Left colon (tissue), 2 donors: ENCODE results near the gene AMBRA1. TPM values are rescaled to one million over a fixed set of nuclear protein-coding genes. Genes with fewer than 3 reads are reported as not detected.

Source experiments
- ATAC-seq: fragments of 200-7000 bp; cut with Tn5 transposase; one replicate; pipeline ENCODE4 v1.9.1; 2020; ENCODE audit warnings: mild to moderate bottlenecking, moderate library complexity
- DNase-seq, 2 donors: peaks; one replicate each; pipeline ENCODE4 v3.0.0-alpha.2; 2020
- intact Hi-C, 2 donors: fragments of 100-400 bp; cut with DNase I in 1 of 2; cut with micrococcal nuclease in 1 of 2; formaldehyde crosslinking; loops; one replicate each; pipeline versions ENCODE4 v1.11.2 to v1.14.0; 2022; cut with DNase I, micrococcal nuclease
- total RNA-seq, 2 donors: library from RNA; stranded (reverse); fragmentation: NEBNext Ultra II Directional; extraction: Animal tissue kit (Norgen Biotek cat#: 25700); gene quantifications; one replicate each; pipeline ENCODE4 v1.2.1, GENCODE V29; 2021
- donor health status: DM: no; HTN: no; CAD: no.
- donor health status: DM: yes; HTN: yes; CAD: no.

Gene AMBRA1
- total RNA-seq, 2 donors from 2014 or later: 39.4 to 40.1 TPM

DNA sequence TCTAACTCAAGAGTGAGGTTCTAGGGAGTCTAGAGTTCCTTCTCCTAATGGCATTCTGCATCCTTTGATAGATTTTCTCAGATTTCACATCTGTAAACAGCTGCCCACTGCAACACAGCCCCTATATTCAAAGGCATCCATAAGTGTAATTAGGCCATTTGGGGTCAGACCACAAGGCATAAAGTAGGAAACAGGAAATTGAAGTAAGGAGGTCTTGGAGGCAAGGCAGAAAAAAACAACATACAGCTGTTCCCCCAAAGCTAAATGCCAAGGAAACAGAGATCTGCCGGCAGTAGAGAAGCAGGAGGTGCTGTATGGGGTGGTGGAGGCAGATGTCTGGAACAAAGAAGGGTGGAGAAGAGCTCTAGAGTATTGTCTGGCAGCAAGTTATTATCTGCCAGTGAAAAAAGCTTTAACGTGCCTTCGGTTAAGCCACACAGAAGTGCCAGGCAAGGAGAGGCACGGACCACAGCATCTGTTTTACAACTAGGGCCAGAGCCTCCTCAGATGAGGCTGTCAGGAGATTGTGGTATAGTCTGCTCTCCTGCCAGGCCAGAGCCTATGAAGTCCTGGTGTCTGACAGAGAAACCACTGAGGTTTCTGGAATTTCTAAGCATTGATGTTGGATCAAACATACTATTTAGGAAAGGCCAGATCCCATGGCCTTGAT lies 102.0 kb downstream of the AMBRA1 start:
- ATAC-seq (peak; percentile 31), DNase-seq (no peak)
- intact Hi-C loops: no loop called here

DNA sequence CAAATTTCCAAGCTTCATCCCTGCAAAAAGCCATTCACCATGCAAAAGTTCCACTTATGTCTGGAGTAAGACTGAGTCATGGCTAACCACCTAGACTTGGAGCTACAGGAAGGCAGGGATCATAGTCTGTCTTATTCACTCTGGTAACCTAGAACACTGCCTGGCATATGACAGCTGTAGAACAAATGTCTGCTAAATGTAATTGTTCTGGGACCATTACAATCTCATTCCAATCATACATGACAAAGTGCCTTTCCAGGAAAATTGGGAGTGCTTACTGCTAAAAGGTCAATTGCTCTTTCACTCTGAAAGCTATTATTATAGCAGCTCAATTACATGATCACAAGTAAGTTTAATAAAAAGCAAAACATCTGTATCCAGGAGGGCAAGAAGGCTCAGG lies 103.2 kb downstream of the AMBRA1 start:
- ATAC-seq (peak; percentile 17), DNase-seq (no peak)
- intact Hi-C loops: no loop called here

DNA sequence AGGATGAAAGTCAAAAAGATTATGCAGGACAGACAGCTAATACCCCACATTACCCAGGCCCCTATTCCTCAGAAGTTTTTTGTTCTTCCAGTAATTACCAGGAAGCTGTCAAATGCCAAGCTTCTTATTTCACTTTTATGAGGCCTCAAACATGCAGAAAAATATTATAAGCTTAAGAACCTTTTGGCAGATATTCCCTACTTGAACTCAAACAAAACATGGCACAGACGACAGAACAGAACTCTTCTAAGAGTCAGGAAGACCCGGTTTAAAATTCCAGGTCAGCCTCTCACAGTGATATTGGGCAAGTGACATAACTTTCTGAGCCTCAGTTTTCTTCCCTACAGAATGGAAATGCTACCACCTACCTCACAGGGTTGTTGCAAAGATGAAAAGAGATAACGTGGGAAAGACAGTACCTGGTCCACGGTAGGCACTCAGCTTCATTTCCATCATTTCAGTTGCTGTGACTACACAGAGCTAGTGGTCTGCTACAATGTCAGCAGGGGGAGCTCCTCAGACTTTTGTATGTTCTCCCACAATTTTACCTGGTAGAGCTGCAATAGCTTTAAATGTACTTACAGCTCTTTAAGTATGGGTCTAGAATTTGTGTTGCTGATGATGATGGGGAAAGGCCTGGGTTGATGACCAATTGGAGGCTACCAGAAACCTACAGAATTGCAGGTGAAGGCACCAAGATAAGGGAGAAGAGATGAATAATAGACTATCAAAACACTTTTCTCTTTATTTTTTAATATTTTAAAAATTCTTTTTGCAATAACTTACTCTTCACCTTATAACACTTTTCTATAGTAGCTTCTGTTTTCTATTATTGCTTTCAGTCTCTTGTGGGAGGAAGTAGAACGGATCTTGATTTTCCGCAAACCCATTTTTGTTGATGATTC lies 103.9 kb downstream of the AMBRA1 start:
- ATAC-seq (peak; percentile 21), DNase-seq (peak in 1 of 2 donors; percentile 30)
- intact Hi-C loops: no loop called here

DNA sequence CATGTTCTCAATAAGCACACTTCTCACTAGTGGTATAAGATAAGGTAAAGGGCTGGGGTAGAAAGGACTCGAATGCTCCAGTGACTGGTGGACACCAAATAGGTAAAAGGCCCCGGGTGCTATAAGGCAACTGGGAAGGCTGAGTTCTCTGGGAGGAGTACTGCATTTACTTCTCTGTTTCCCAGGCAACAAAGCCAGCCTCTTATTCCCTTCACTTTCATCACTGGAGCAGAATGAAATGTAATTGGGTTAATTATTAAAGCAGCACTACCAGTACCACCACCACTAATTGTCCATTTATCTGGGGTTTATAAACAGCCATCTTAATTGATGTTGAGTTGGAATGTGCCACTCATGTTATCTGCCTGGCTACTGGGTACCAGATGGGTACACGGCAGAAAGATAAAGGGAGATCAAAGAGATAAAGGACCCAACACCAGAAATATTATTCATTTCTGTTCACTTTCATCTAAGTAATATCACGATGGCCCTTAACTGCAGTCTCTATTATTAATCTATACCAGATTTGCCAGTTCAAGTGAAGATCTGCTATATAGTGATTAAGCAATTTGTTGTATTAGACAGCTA lies 107.9 kb downstream of the AMBRA1 start:
- no peak for ATAC-seq
- intact Hi-C loops: no loop called here

GRCh38 chr11:46484101-46484500 lies 109.7 kb downstream of the AMBRA1 start:
- no peak for ATAC-seq
- intact Hi-C loops: no loop called here

More for the DNA sequence above, 107.9 kb downstream of the AMBRA1 start:
- DNase-seq: no peak

DNA sequence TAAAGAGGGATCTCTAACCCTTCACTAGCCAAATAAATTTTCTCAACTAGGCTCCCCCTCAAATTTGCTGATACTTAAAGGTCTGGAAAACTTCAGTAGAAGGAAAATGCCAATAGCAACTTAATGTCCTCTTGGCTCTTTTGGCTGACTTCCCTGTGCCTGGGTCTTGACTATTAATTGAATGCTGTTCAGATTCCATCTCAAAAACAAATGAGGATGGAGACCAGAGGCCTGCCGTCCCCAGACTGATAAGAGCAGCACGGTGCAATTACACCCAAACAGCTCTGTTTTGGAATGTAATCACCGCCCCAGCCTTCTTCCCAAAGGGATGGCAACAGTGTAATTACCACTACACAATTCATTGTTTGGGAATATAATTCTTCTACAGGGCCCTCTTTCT lies 112.9 kb downstream of the AMBRA1 start:
- intact Hi-C loops: no loop called here
- DNase-seq: no peak
- ATAC-seq: no peak

More at GRCh38 chr11:46484101-46484500, 109.7 kb downstream of the AMBRA1 start:
- no peak for DNase-seq

GRCh38 chr11:46480166-46480726 lies 113.6 kb downstream of the AMBRA1 start:
- DNase-seq (no peak), ATAC-seq (no peak)
- intact Hi-C loops: no loop called here

GRCh38 chr11:46479601-46480000 lies 114.2 kb downstream of the AMBRA1 start:
- ATAC-seq (no peak), DNase-seq (no peak)
- intact Hi-C loops: no loop called here

DNA sequence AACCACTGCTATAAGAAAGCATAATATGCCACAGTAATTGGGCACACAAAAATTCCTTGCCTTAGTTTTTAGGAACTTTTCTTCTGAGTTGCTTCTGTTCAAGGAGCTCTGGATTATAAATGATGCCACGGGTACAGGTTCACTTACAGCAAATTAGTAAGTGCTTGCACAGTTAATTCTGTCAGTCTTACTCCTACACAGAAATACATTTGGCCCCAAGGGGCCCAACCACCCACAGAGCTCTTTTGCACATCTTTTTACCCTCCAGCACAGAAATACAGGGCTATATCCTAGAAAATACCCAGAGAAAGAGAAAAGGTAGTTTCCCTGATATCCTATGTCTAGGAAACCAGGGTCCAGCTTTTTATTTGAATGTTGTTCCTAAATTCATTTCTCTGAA lies 115.6 kb downstream of the AMBRA1 start:
- intact Hi-C loops: no loop called here
- DNase-seq (no peak), ATAC-seq (no peak)

GRCh38 chr11:46477136-46477535 lies 116.7 kb downstream of the AMBRA1 start:
- DNase-seq (no peak), ATAC-seq (no peak)
- intact Hi-C loops: no loop called here

DNA sequence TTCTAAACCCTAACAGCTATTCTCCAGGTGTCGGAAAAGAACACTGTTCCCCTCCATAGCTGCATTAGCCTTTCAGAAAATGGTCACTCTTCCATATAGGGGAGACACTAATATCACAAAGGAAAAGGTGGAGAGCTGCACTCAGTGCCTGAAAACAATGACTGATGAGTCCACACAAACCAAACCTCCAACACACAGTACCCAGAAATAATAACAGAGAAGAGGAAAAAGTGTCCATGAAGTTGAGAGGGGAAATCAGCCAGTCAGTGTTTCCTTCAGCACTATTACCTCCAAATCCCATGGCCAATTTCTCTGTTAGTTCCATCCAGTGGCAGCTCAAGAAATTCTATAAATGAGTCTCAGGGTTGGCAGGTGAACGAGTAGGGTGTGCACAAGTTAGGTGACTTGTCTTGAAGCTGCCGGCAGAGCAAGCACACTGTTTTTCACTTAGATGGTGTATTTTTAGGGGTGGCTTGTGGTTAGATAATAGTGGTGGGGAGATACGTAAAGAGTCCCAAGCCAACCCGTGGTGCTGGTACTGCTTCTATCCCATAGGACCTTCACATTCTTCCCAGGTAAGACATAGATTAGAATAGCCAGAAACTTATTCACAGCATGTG lies 117.8 kb downstream of the AMBRA1 start:
- no peak for ATAC-seq
- intact Hi-C loops: no loop called here
- no peak for DNase-seq

DNA sequence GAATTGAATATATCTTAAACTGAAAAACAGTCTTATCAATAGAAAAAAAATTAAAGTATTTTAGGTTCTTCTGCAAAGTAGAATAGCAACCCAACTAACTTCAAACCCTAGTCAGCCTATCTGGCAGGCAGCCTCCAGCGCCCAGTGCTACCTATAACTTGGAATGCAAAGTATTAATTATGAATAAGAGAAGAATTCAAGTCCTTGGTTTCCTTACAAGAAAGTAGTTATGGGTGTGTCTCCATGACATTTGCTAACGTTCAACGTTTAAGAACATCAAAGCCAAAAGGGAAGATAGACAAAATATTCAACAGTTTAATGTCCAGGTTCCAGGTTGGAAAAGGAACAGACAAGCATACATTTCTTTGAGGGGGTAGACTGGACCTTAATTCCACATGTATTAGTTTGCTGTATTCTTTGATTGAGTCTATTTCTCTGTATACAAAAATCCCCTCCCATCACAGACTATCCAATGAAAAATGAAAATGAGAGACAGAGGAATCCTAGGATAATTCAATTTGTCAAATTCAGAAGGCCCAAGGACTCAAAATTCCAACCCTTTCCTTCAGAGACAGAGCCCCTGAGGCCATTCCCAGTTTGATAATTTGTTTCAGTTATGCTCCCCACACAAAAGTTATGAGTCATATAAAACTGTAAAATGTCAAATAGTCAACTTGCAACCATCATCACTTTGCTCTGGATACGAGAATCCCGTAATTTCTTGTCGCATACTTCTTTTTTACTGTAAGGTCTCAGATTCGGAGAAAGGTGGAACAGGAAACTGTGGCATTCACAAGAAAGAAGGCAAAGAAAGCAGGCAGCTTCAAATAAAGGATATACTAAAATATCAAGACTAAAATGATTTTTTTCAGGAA lies 118.5 kb downstream of the AMBRA1 start:
- ATAC-seq: no peak
- intact Hi-C loops: no loop called here

GRCh38 chr11:46472662-46472994 lies 121.2 kb downstream of the AMBRA1 start:
- peak; percentile 23 to 69 for DNase-seq
- ATAC-seq: peak; percentile 99
- intact Hi-C loops: no loop called here

More for the DNA sequence above, 118.5 kb downstream of the AMBRA1 start:
- no peak for DNase-seq

GRCh38 chr11:46471943-46472661 lies 121.7 kb downstream of the AMBRA1 start:
- intact Hi-C loops: no loop called here
- DNase-seq: no peak
- ATAC-seq: peak; percentile 72

- no peak for DNase-seq
- intact Hi-C loops: no loop called here
- ATAC-seq: no peak
These were observed 123.9 kb downstream of the AMBRA1 start for GRCh38 chr11:46469926-46470325.

- ATAC-seq (peak; percentile 30), DNase-seq (no peak)
- intact Hi-C loops: no loop called here
These were observed 128.1 kb downstream of the AMBRA1 start for GRCh38 chr11:46465683-46466082.

DNA sequence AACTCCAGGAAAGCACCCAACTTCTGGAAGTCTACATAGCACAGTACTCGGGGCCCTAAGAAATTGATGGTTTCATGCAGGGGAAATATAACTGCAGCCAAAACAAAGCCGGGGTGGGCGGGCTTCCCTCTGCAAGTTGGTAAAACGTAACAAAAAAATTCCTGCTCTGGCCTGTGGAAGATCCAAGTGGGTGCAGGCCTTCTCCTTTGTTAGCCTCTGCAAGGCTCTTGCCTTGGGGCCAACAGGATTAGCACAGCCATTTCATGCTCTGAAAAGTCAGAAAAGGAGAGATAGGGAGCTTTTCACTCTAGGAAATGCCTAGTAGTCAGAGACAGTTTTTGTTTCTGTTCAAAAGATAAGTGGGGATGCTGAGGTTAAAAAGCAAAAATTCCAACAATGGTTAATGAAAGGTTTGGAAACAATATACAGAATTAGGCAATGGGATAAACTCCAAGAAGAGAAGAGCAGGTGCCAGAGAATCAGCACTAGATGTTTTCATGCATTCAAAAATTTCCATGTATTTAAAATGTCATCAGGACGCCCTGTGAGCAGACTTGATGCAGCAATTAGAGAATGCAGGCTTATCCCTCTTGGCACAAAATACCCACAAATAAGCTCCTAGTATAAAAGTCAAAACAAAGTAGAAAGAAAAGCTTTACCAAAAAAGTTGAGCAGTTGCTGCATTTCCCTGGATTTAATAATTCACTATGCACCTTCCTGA lies 130.0 kb downstream of the AMBRA1 start:
- DNase-seq (no peak), ATAC-seq (no peak)
- intact Hi-C loops: no loop called here
